Measurements from ENCODE around the gene GUCA2B.

Gene GUCA2B

DNA sequence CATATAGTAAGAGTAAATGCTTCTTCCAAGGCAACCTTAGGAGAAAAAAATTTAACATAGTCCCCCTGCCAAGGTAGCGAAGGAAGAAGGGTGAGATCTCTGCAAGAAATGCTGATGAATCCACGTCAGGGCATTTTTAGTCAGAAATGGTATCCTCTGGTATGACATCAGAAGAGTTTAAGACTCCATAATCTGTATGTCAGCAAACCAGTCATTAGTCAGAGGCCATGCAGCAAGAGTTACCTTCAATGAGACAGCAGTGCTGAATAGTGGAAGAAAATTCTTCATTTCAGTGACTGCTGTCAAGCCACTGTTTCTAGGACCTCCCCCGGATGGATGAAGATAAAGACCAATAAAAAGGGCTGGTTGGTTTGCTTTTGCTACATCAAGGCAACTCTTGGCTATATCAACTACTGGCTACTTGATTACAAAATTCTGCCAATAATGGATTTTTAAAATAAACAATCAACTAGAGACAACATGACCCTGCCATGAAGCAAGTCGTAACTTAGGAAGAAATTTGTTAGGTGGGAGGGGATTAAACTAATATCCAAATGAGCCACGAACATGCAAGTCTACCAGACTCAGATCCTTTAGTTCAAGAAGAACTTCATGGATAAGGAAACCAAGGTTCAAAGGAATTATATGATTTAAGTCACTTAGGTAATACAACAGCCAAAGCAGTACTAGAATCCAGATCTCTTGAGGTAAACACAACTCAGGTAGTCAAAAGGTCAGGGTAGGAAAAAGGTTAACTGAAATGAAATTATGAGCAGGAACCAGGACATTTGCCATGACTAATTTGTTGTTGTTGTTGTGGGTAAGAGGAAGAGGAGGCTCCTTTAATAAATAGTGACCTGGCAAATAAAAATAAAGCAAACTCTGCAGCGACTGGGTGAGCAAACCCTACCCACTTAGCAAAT is 37.0 kb downstream of the GUCA2B start:
- TF ChIP-seq, protein P1, sequence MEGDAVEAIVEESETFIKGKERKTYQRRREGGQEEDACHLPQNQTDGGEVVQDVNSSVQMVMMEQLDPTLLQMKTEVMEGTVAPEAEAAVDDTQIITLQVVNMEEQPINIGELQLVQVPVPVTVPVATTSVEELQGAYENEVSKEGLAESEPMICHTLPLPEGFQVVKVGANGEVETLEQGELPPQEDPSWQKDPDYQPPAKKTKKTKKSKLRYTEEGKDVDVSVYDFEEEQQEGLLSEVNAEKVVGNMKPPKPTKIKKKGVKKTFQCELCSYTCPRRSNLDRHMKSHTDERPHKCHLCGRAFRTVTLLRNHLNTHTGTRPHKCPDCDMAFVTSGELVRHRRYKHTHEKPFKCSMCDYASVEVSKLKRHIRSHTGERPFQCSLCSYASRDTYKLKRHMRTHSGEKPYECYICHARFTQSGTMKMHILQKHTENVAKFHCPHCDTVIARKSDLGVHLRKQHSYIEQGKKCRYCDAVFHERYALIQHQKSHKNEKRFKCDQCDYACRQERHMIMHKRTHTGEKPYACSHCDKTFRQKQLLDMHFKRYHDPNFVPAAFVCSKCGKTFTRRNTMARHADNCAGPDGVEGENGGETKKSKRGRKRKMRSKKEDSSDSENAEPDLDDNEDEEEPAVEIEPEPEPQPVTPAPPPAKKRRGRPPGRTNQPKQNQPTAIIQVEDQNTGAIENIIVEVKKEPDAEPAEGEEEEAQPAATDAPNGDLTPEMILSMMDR (IDR thresholded peaks at IDR 0.05; ENCODE audit: low read depth, low read length, missing control alignments), result no peak
- no peak overlapping the region for H3K4me3 ChIP-seq (ENCODE audit: low read depth, low read length)
- no peak for DNase-seq (ENCODE audit: low read depth)
- in situ Hi-C loops (cut with HindIII; ENCODE audit: low sequenced_read_pairs), result no loop called here

GRCh38 chr1:42191319-42191718 is 38.1 kb downstream of the GUCA2B start:
- in situ Hi-C loops (cut with HindIII; ENCODE audit: low sequenced_read_pairs), result no loop called here
- TF ChIP-seq, protein P1 (IDR thresholded peaks at IDR 0.05; ENCODE audit: low read depth, low read length, missing control alignments), result no peak
- DNase-seq (ENCODE audit: low read depth), result no peak
- H3K4me3 ChIP-seq (ENCODE audit: low read depth, low read length), result no peak overlapping the region

GRCh38 chr1:42192106-42192505 is 38.9 kb downstream of the GUCA2B start:
- in situ Hi-C loops (cut with HindIII; ENCODE audit: low sequenced_read_pairs), result no loop called here
- H3K4me3 ChIP-seq (ENCODE audit: low read depth, low read length), result no peak overlapping the region
- no peak for DNase-seq (ENCODE audit: low read depth)
- TF ChIP-seq, protein P1 (IDR thresholded peaks at IDR 0.05; ENCODE audit: low read depth, low read length, missing control alignments), result no peak

- no peak for DNase-seq (ENCODE audit: low read depth)
- in situ Hi-C loops (cut with HindIII; ENCODE audit: low sequenced_read_pairs), result no loop called here
- no peak overlapping the region for H3K4me3 ChIP-seq (ENCODE audit: low read depth, low read length)
- TF ChIP-seq, protein P1 (IDR thresholded peaks at IDR 0.05; ENCODE audit: low read depth, low read length, missing control alignments), result no peak
Observed at GRCh38 chr1:42195841-42196240, 42.6 kb downstream of the GUCA2B start.

- TF ChIP-seq, protein P1 (IDR thresholded peaks at IDR 0.05; ENCODE audit: low read depth, low read length, missing control alignments), result no peak
- in situ Hi-C loops (cut with HindIII; ENCODE audit: low sequenced_read_pairs), result no loop called here
- no peak for DNase-seq (ENCODE audit: low read depth)
- H3K4me3 ChIP-seq (ENCODE audit: low read depth, low read length), result no peak overlapping the region
Observed at GRCh38 chr1:42198251-42198650, 45.0 kb downstream of the GUCA2B start.

DNA sequence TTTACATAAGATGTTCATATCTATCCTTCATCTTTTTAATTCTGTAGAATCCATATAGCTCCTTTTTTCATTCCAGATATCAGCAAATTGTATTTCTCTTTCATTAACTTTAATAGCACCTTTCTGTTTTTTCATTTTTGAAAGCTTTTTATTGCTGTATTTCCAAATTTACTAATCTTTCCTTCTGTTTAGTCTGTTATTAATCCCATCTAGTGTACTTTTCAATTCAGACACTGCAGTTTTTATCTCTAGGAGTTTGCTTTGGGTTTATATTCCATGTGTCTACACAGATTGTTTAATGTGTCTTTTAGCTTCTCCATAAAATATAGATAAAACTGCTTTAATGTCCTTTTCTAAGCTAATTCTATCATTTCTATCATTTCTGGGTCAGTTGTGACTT is 48.8 kb downstream of the GUCA2B start:
- DNase-seq (ENCODE audit: low read depth), result no peak
- TF ChIP-seq, protein P1 (IDR thresholded peaks at IDR 0.05; ENCODE audit: low read depth, low read length, missing control alignments), result no peak
- in situ Hi-C loops (cut with HindIII; ENCODE audit: low sequenced_read_pairs), result no loop called here
- no peak overlapping the region for H3K4me3 ChIP-seq (ENCODE audit: low read depth, low read length)
